NCI-H345 (cell line): ENCODE results near the gene EFNA2.
"Not testable (repeated sequence)": the region's sequence is repeated elsewhere in the genome, so short reads cannot be mapped to it uniquely, and the experiment has no call there.

Source experiments
- DNase-seq: peaks from one replicate; lab custom pipeline; 2025; lab: John Stamatoyannopoulos, UW

The EFNA2 gene

DNA sequence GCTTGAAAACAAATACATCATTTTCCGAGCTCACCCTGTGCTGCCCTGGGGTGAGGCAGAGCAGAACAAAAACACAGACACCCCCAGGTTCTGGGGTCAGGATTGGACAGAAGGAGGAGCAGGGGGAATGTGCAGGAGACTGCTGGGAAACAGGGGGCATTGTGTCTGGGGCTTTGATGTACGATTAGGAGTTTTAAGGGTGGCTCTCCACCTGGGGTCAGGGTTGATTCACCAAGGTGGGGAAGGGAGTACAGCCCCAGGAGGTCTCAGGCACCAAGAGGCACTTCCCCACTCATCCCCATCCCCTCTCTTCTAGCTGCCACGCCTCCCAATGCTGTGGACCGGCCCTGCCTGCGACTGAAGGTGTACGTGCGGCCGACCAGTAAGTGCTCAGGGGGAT, 12.6 kb downstream of the EFNA2 start:
- DNase-seq: no peak

DNA sequence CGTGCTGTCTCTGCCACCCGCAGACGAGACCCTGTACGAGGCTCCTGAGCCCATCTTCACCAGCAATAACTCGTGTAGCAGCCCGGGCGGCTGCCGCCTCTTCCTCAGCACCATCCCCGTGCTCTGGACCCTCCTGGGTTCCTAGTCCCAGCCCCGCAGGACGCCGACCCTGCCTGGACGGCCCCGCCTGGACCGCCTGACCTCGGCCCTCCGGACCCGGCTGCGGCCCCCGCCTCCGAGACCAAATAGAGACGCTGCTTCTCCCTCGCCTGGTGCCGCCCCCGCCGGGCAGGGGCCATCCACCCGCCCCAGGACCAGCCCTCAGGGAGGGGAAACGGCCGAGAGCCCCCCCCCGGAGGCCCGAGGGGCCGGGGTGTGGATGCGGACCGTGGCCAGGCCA, 14.1 kb downstream of the EFNA2 start:
- no peak for DNase-seq

DNA sequence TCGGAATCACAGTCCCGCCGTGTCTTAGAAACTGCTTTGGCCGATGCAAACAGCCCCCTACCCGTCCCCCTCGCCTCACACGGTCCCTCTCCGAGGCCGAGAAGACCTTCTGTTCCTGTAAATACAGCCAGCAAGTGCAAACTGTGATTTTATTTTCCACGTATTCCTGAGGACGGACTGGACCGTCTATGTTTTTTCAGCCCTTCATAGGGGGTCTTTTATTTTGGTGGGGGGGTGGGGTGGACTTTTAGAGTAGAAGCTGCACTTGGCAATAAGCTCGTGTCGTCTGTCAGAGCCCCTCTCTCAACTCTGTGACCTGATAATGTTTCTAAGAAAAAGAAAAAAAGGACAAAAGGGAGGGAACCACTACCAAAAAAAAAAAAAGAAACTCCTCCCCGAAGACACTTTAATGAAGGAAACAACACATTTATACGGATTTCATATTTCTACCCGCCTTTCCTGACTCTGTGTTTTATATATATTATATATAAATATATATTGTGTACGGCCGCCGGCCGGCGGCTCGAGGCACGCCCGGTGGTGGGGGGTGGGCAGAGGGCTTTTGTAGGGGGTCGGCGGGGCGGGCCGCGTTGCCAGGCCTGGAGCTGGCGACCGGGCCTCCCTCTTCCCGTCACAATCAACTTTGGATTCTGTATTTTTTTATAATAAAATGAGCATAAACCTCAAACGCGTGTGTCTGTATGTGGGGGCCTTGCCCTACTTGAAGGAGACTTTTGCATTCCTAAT, 15.2 kb downstream of the EFNA2 start:
- no peak for DNase-seq

DNA sequence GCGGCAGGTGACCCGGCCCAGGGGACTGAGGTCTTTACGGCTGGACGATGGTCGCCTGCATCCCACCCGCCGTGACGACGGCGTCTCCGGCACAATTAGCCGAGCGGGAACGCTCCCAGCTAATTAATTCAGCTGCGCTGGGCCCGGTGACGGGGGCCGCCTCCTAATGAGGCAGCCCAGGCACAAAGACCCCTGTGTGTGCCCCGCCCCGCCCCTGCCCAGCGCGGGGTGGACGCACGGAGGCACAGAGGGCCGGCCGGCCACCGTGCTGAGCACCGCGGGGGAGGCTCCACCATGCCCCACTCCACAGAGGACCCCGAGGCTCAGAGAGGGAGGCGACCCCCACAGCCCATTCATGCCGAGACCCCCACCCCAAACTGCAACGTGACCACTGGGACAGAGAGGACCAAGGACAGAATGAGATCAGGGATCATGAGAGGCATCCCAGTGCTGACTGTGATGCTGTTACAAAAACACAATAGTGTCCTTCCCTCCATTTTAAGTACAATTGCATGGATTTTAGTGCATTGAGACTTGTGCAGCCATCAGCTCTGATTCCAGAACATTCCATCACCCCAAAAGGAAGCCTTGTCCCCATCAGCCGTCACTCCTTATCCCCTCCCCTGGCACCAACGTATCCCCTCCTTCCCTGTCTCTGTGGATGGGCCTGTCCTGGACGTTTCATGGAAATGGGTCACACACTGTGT, 17.0 kb downstream of the EFNA2 start:
- no peak for DNase-seq

DNA sequence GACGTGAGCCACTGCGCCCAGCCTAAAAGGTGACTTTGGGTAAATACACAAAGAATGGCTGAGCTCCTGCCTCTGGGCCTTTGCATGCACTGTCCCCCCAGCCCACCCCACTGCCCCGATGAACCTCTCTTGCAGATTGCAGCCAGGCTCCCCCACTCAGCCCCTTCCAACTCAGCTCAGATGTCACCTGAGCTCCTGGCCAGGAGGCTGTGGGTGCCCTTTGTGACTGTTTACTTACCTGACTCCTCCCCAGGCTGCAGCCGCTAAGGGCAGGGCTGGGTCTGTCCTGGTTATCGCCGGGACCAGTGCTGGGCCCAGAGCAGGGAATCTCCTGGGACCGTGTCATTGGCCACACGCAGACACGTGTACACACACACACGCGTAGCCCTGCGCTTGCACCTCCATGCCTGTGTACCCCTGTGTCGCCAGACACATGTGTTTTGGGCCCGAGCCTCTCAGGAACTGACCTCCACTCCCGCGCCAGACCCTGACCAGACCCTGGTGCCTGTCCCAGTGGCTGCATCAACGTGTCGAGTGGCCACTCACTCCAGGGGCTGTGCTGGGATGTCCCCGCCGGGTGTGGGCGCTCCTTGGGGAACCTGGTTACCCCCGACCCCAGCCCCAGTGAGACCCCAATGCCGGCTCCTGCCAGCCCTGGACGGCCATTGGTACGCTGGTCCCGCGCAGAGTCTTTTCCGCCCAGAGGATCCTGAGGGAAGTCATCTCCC, 18.7 kb downstream of the EFNA2 start:
- no peak for DNase-seq

DNA sequence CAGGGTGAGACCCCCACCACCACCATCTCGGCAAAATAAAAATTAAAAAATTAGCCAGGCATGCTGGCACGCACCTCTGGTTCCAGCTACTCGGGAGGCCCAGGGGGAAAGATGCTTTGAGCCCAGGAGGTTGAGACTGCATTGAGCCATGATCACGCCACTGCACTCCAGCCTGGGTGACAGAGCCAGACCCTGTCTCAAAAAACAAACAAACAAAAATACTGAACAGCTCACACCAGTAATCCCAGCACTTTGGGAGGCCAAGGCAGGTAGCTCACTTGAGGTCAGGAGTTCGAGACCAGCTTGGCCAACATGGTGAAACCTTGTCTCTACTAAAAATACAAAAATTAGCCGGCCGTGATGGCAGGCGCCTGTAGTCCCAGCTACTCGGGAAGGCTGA, 19.7 kb downstream of the EFNA2 start:
- not testable (repeated sequence) for DNase-seq

DNA sequence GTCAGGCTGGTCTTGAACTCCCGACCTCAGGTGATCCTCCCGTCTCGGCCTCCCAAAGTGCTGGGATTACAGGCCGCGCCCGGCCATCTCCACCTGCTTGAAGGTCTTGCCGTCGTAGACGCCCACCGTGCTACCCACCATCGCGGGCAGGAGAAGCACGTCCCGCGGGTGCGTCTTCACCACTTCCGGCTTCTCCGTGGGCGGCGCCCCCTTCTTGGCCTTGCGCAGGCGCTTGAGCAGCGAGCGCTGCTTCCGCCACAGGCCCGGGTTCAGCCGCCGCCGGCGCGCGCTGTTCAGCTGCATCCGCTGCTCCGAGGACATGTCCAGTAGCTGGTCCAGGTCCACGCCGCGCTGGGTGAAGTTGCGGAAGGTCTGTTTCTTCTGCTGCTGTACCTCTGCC, 21.6 kb downstream of the EFNA2 start:
- DNase-seq: no peak

DNA sequence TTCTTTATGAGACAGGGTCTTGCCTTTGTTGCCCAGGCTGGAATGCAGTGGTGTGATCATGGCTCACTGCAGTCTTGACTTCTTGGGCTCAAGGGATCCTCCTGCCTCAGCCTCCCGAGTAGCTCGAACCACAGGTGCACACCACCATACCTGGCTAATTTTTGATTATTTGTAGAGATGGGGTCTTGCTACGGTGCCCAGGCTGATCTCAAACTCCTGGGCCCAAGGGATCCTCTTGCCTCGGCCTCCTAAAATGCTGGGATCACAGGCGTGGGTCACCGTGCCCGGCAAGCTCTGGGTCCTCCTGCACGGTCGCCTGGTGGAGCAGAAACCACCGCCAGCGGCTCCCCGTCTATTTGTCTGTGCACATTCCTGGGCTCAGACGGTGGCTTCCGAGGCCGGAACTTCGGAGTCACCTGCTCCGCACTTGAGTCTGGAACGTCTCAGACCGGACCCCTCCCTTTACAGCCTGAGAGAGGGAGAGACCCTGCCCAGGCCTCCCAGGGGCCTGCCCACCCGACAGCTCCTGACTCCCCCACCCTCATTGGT, 22.2 kb downstream of the EFNA2 start:
- DNase-seq: no peak

DNA sequence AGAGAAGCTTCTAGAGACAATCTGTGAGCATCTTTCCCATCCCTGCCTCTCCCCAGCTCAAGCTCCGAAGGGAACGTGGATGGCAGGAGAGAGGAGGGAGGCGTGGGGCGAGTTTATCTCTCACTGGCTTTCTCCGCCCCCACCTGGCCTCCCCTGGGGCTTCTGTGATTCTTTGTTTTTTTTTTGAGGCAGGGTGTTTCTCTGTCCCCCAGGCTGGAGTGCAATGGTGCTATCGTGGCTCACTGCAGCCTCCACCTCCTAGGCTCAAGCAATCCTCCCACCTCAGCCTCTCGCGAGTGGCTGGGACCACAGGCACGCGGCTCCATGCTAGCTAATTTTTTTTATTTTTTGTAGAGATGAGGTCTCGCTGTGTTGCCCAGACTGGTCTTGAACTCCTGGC, 23.0 kb downstream of the EFNA2 start:
- DNase-seq: no peak

DNA sequence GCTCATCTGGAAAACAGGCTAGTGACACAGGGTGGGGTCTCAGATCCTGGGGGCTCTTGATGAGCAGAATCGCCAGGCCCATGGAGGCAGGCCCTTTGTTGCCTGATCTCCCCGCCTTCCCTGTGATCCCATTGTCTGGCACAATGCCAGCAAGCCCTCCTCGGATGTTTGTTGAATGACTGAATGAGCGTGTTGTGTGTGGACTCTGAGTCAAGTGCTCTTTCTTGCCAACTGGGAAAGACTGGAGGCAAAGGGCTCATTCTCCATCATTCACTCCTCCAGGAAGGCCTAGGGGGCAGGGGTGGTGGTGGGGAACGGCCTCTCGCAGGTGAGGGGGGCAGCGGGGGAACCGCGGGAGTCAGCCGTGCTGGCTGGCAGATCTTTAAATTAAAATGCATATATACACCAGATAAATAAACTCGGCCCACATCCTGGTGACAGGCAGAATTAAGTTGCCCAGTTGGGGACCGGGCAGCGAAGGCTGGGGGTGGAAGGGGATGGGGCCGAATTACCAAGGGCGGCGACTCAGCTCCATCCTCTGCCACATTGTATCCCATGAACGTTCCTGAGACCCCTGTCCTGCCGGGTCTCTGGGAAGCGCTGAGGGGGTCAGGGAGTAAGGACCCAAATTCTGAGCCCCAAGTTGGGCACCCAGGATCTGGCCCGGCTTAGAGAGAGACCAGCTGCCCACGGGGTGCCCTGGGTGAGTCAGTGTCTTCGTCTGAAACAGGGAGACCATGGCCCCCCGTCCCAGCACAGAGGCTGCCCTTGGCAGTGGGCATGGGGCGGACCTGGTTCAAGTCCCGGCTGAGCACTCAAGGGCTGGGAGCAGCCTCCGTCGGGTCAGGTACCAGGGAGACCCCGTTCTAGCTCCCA, 24.5 kb downstream of the EFNA2 start:
- no peak for DNase-seq

DNA sequence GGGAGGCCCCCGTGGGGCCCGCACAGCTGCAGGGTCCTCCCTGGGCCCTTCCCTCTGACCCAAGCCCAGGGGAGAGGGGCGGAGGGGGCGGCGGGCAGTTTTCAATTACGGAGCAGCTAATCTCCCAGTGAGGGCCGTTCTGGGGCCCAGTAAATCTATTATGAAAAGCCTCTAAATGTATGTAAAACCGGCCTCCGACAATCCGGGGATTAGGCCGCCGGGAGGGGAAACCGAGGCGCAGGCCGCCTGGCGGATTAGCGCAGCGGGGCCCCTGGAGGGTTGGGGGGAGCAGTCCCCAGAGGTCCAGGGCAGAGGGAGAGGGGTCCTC, 25.1 kb downstream of the EFNA2 start:
- DNase-seq: no peak

DNA sequence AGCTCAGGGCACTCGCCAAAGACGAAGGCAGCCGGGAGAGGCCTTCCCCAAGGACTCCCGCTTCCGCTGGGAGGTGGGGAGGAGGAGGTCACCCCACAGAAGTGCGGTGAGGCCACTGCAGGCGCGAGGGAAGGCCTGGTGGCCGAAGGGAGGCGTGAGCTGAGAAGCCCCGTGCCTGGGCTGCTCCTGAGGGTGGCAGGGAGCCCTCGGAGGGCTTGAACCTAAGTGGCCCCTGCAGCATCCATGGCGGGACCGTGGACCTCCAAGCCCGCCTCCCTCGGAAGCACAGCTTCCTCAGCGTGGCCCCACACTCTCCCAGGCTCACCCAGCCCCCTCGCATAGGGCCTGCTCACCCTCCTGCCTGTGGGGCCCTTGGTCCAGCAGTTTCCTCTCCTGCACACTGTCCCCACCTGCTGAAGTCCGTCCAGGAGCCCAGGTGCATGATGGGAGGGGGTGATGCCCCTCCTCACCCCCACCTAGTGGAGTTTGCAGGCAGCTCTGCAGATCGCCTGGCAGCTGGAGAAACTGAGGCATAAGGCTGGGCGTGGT, 25.9 kb downstream of the EFNA2 start:
- DNase-seq: no peak

DNA sequence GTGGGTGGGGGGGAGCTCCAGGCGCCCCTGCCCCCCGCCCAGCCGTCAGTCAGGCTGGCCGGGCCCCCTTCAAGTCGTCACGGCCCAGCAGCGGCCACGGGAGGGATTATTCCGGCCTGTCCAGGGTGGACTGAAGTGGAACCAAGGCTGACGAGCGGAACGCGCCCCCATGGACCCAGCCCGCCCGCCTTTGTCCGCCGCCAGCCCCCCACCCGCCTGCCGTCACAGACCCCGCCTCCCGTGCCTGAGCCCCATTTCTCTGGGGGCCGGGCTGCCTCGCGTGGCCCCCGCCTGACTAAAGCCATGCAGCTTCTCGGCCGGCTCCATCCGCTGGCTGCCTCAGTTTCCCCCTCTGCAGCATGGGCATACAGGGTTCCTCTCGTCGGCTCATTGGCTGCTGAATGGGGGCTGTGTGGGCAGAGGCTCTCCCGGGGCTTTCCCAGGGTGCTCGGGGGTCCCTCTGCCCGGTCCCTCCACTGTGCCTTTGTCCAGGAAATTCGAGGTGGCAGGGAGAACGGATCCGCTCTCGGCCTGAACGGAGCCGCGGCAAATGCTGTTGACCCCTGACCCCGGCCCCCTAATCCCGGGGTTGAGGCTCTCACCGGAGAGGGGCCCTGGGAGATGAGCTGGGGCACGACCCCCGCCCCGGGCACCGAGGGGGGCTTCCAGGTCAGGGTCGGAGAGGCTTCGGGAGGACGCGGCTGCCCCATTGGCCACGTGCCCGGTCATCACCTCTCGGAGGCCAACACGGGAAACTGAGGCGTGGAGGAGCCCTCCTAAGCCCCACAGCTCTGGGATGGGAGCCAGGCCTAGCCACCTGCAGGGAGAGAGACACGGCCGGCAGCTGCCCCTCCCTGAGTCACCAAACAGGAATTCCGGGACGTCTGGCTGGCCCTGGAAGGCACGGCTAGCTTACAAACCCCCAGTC, 27.4 kb downstream of the EFNA2 start:
- DNase-seq: no peak

DNA sequence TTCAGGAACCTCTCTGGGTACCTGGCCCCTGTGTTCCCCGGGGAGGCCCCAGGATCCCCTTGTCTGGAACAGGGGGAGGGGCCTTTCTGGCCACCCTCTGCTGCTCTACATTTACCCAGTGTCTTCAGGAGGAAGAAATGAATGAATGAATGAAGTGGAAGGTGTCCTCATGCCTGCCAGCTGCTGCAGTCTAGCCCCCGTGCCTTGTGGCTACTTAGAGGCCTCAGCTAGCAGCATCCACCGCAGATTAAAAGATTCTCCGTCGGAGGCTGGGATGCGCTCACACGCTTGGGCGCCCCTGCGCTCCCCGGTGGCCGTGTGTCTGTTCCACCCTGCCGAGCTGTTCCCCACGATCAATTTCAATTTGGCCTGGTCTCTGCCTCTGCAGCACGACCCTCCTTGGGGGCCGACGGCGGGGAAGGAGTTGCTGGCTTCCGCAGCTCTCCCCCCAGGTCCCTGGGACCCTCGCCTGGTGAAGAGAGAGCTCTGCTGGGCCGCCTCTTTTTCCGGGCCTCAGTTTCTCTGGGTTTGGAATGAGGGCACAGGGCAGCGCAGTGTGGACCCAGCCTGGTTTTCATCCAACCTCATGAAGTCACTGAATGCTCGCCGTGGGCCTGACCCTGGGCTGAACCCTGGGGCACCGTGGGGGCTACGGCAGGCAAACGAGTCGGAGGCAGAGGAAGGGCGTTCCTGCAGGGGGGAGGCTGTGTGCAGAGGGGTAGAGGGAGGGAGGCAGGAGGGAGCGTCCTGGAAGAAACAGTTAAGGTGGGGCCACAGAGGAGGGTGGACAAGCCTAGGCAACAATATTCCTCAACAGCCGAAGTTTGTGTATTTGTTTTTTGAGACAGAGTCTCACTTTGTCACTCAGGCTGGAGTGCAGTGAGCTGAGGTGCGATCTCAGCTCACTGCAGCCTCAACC, 28.3 kb downstream of the EFNA2 start:
- DNase-seq: no peak

DNA sequence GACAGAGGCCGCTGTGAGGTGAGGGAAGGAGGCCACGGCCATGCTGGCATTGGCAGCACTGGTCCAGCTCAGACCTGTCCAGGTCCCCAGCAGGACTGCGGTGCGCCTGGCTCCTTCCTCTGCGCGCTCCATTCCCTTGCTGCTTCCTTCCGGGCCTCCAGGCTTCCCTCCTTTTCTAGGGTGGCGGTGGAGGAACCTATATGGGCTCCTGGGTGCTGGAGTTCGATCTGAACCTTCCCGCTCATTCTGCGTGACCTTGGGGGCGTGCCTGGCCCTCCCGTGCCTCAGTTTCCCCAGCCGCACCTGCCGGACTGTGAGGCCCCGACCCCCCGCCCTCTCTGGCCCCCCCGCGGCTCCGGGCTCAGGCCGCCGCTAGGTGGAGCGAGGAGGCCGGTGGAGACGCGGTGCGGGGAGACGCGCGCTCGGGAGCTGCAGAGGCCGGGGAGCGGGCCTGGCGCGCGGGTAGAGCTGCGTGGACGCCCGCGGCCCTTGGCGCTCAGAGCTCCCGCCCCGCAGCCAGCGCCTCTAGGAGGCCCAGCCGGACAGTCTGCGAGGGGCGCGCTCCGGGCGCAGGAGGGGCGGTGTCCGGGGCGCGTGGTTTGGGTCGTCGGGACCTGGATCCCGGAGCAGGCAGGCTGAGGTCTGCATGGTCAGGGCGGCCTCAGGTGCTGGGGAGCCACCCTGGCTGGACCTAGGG, 29.9 kb downstream of the EFNA2 start:
- DNase-seq: peak; percentile 33

DNA sequence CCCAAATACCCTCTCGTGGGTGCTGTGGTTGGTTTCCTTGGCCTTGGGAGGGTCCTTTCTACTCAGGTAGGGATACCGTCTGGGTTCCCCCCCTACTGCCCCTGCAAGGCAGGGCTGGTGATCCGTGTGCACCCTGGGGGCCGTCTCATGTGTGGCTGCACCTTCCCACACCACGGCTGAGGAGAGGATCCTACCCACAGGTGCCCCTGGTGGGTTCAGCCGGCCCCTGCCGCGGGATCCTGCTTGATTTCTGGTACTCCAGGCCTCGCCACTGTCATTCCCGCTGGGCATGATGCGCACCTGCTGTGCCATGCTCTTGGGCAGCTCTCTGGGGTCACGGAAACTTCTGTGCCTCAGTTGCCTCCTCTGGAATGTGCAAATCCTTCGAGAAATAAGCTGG, 30.8 kb downstream of the EFNA2 start:
- DNase-seq: no peak

DNA sequence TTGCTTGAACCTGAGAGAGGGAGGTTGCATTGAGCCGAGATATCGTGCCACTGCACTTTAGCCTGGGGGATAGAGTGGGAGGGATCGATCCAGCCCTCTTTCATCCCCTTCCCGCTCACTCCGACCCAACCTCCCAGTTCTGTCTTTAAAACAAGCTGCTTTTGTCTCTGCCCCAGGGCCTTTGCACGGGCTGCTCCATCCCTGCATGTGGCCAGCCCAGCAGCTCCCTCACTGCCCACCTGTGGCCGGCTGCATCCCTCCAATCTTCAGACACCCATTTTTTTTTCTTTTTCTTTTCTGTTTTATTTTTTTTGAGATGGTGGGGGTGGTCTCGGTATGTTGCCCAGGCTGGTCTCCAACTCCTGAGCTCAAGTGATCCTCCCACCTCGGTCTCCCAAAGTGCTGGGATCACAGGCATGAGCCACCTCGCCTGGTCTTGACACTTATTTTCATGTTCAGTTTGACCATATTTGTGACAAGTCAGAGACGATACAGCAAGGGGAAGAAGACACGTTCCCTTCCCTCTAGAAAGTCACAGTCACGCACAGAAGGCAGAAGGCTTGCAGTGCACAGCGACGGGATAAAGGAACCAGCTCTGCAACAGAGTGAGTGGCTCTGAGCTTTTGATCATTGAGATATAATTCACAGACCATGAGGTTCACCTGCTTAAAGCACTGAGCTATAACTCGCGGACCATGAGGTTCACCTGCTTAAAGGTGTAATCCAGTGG, 31.8 kb downstream of the EFNA2 start:
- no peak for DNase-seq
